OCI-LY7 (cell line): ENCODE results near the gene RNF111.

Experiments used
- EZH2phosphoT487 ChIP-seq: fragments of 200-600 bp; sonication (generic); IDR thresholded peaks from 2 replicates; pipeline ENCODE4 v1.6.1; 2018; ENCODE audit warnings: low read depth, borderline replicate concordance, mild to moderate bottlenecking, mixed run types, antibody characterized with exemption, low read length, moderate library complexity, mixed read lengths
- TF ChIP-seq, protein P1 (sequence below): fragments of 200-600 bp; sonication (generic); conservative IDR thresholded peaks from 2 replicates; pipeline ENCODE4 v1.5.1; 2014; ENCODE audit warnings: mild to moderate bottlenecking, antibody characterized with exemption, low read length, moderate library complexity, mixed read lengths

DNA sequence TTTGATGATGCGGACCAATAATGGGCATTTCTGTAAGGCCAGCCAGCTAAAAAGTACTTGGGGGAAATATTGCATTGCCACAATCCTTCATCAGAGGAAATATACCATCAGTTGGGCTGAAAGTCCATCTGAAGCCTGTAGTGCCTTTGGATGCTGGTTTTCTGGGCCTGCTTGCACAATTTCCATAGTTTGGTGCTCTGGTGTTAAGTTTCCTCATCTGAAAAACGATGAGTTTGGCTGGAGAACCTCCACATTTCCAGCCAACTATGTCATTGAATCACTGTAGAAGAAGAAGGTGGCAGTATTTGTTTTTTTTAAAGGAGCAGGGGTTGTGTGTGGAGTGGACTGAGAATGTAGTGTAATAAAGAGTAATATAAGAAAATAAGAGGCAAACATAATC, 127.6 kb downstream of the RNF111 start:
- TF ChIP-seq, protein P1, sequence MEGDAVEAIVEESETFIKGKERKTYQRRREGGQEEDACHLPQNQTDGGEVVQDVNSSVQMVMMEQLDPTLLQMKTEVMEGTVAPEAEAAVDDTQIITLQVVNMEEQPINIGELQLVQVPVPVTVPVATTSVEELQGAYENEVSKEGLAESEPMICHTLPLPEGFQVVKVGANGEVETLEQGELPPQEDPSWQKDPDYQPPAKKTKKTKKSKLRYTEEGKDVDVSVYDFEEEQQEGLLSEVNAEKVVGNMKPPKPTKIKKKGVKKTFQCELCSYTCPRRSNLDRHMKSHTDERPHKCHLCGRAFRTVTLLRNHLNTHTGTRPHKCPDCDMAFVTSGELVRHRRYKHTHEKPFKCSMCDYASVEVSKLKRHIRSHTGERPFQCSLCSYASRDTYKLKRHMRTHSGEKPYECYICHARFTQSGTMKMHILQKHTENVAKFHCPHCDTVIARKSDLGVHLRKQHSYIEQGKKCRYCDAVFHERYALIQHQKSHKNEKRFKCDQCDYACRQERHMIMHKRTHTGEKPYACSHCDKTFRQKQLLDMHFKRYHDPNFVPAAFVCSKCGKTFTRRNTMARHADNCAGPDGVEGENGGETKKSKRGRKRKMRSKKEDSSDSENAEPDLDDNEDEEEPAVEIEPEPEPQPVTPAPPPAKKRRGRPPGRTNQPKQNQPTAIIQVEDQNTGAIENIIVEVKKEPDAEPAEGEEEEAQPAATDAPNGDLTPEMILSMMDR, result no peak
- TF ChIP-seq EZH2phosphoT487, result no peak
